Colonic mucosa (tissue), 4 donors: ENCODE measurements around the gene KBTBD13. TPM values are rescaled to one million over a fixed set of nuclear protein-coding genes. Genes with fewer than 3 reads are reported as not detected.

ENCODE experiments used
- DNase-seq: peaks from one replicate; pipeline ENCODE4 v3.0.0-alpha.2; 2020
- H3K27ac ChIP-seq: fragments of 200-600 bp; one replicate; pipeline ENCODE4 v1.8.0; 2021
- H3K27me3 ChIP-seq: fragments of 200-600 bp; one replicate; pipeline ENCODE4 v1.8.0; 2021
- H3K36me3 ChIP-seq: fragments of 200-600 bp; one replicate; pipeline ENCODE4 v1.8.0; 2021
- H3K4me1 ChIP-seq: fragments of 200-600 bp; one replicate; pipeline ENCODE4 v1.8.0; 2021; ENCODE audit warnings: mild to moderate bottlenecking
- H3K4me3 ChIP-seq: fragments of 200-600 bp; one replicate; pipeline ENCODE4 v1.8.0; 2021
- H3K9ac ChIP-seq, 2 donors: one replicate each; pipeline ENCODE4 v1.7.0; 2013; ENCODE audit warnings: control low read depth in 2 of 2, low read depth in 2 of 2, low read length in 2 of 2
- H3K9me3 ChIP-seq: fragments of 200-600 bp; one replicate; pipeline ENCODE4 v1.8.0; 2021
- intact Hi-C: fragments of 100-400 bp; cut with DNase I; formaldehyde crosslinking; loops from one replicate; pipeline ENCODE4 v1.14.1; 2022
- total RNA-seq, 2 donors: library from RNA; stranded (reverse); fragmentation: NEBNext Ultra II Directional in 1 of 2; extraction: Animal tissue kit (Norgen Biotek cat#: 25700) in 1 of 2; gene quantifications; one replicate each; pipeline ENCODE4 v1.2.1, GENCODE V29; 2021
- TF ChIP-seq, protein P1 (sequence below): fragments of 200-600 bp; IDR thresholded peaks from one replicate; pipeline ENCODE4 v1.8.0; 2022; ENCODE audit warnings: antibody characterized with exemption, mild to moderate bottlenecking
- donor health status: healthy.
- donor health status: DM: no; HTN: no; CAD: no.
- donor health status: DM: no; HTN: no; CAD: no.

Gene KBTBD13
- total RNA-seq, 2 donors from 2014 or later: not detected

- H3K36me3 ChIP-seq: no peaks in the 10 kb centered on the region
- H3K9ac ChIP-seq: no peak overlapping the region
- H3K27me3 ChIP-seq: no peaks in the 10 kb centered on the region
- no peak overlapping the region for H3K27ac ChIP-seq
- intact Hi-C loops: loop anchor here (2.0 to 5.0 kb wide), 2 partner anchors 47 to 69 kb away; no protein-coding TSS in a partner anchor
- peak; percentile 86 for DNase-seq
- no peaks in the 10 kb centered on the region for H3K4me1 ChIP-seq
- no peak overlapping the region for H3K4me3 ChIP-seq
- TF ChIP-seq, protein P1, sequence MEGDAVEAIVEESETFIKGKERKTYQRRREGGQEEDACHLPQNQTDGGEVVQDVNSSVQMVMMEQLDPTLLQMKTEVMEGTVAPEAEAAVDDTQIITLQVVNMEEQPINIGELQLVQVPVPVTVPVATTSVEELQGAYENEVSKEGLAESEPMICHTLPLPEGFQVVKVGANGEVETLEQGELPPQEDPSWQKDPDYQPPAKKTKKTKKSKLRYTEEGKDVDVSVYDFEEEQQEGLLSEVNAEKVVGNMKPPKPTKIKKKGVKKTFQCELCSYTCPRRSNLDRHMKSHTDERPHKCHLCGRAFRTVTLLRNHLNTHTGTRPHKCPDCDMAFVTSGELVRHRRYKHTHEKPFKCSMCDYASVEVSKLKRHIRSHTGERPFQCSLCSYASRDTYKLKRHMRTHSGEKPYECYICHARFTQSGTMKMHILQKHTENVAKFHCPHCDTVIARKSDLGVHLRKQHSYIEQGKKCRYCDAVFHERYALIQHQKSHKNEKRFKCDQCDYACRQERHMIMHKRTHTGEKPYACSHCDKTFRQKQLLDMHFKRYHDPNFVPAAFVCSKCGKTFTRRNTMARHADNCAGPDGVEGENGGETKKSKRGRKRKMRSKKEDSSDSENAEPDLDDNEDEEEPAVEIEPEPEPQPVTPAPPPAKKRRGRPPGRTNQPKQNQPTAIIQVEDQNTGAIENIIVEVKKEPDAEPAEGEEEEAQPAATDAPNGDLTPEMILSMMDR: peak; percentile 71
- H3K9me3 ChIP-seq: no peaks in the 10 kb centered on the region
These were observed 24.9 kb downstream of the KBTBD13 start for GRCh38 chr15:65101411-65101890.

DNA sequence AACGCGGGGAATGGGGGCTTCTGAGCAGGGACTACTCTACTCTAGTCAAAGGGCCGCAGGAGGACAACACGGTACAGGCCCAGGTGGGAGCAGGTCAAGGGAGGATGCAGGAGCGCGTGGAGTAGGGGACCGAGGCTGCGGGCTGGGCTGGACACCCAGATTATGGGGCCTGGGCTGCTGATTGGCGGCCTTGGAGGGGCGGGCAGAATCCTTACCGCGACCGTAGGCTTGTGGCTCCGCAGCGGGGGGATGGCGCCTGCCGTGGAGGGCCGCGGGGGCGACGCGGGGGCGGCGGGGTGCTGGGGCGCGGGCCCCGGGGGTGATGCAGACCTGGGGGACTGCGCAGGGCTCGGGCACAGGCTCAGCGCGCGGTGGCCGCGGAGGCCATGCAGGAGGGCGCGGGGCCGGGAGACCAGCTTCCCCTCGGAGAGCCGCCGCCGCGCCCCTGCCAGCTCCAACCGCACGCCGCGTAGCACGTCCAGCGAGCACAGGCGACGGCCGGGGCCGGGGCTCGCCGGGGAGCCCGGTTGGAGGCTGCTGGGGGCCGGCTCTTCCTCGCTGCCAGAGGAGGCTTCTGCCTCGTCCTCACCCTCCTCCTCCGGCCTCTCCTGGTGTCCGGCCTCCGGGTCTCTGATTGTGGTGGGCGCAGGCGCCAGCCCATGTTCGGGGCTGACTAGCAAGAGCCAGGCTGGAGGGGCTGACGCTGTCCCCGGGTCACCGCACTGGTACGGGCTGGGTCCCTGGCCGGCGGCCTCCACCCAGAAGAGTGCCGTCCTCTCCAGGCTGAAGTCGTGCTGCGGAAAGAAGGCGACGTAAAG, 25.6 kb downstream of the KBTBD13 start:
- TF ChIP-seq, protein P1: peak; percentile 8
- H3K9me3 ChIP-seq: no peaks in the 10 kb centered on the region
- no peaks in the 10 kb centered on the region for H3K4me1 ChIP-seq
- no peaks in the 10 kb centered on the region for H3K27me3 ChIP-seq
- H3K4me3 ChIP-seq: no peak overlapping the region
- intact Hi-C loops: loop anchor here (2.0 to 5.0 kb wide), 2 partner anchors 47 to 70 kb away; no protein-coding TSS in a partner anchor
- H3K36me3 ChIP-seq: no peaks in the 10 kb centered on the region
- no peak for DNase-seq
- no peak overlapping the region for H3K27ac ChIP-seq
- no peak overlapping the region for H3K9ac ChIP-seq

DNA sequence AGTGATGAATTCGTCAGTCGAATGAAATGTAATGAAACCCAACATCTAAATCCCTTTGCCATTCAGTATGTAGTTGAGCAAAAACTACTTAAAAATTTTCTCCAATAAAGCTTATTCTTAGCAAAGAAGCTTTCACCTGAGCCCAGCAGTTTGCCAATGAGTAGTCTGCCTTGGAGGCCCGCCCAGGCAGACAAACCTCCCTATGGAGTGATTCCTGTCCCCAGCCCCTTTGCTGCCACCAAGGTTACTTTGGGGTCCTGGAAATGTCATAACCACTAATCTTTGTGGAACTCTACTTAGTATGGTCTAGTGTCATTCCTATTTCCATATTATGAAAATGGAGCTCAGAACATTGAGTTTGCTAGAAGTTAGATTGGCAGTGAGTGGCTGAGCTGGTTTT, 26.4 kb downstream of the KBTBD13 start:
- intact Hi-C loops: loop anchor here (5.0 kb wide), 1 partner anchor 71 kb away; no protein-coding TSS in a partner anchor
- no peaks in the 10 kb centered on the region for H3K4me1 ChIP-seq
- H3K36me3 ChIP-seq: no peaks in the 10 kb centered on the region
- TF ChIP-seq, protein P1: no peak
- no peaks in the 10 kb centered on the region for H3K27me3 ChIP-seq
- H3K4me3 ChIP-seq: no peak overlapping the region
- H3K9ac ChIP-seq: no peak overlapping the region
- no peak overlapping the region for H3K27ac ChIP-seq
- DNase-seq: no peak
- no peaks in the 10 kb centered on the region for H3K9me3 ChIP-seq

- Histone ChIP-seq H3K4me1 (no peaks in the 10 kb centered on the region), H3K9ac (no peak overlapping the region), H3K27me3 (no peaks in the 10 kb centered on the region), H3K4me3 (no peak overlapping the region), H3K36me3 (no peaks in the 10 kb centered on the region), H3K27ac (no peak overlapping the region), H3K9me3 (no peaks in the 10 kb centered on the region)
- no peak for DNase-seq
- intact Hi-C loops: no loop called here
- TF ChIP-seq, protein P1: no peak
These were observed 28.5 kb downstream of the KBTBD13 start for GRCh38 chr15:65105038-65105437.

DNA sequence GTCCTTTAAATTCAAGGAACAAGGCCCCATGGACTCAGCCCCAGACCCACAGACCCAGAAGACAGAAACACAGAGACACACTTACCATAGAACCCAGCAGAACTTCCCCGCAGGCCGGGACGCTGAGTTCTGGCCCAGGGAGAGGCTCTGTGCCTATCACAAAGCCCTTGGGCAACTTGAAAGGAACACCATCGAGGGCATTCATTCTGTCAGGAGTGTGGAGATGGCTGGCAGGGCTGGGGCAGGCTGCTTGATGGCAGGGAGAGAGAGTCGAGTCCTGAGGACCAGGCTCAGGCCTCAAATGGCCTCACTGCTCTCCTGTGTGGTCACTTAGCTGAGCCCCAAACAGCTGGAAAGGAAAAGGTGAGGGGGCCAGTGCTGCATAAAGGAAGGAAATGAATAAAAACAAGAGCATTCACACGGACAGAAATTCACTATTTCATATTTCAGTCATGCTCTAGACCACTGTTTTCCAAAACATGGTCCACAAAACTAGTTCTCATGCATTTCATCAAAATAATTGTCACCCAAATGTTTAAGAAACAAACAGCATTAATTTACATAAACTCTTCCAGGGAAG, 29.6 kb downstream of the KBTBD13 start:
- TF ChIP-seq, protein P1: no peak
- Histone ChIP-seq H3K4me3 (no peak overlapping the region), H3K27ac (no peak overlapping the region), H3K36me3 (no peaks in the 10 kb centered on the region), H3K9me3 (no peaks in the 10 kb centered on the region), H3K9ac (no peak overlapping the region), H3K27me3 (no peaks in the 10 kb centered on the region), H3K4me1 (no peaks in the 10 kb centered on the region)
- intact Hi-C loops: no loop called here
- no peak for DNase-seq
